Spleen (tissue), 7 donors: ENCODE results near the gene HSPA9.

Experiments
- CTCF ChIP-seq, 11 experiments: fragments of 200-600 bp in 7 of 11; fragments of 450-650 bp in 4 of 11; sonication (generic) in 4 of 11; IDR thresholded peaks in 8 of 11; conservative IDR thresholded peaks in 3 of 11; 1 replicate in 7 of 11; 2 replicates in 4 of 11; pipeline versions ENCODE4 v1.4.0 to v1.8.0; 2016 to 2021; ENCODE audit warnings: antibody characterized with exemption in 11 of 11, inconsistent platforms in 4 of 11, mild to moderate bottlenecking in 1 of 11
- POLR2A ChIP-seq, 3 donors: fragments of 450-650 bp; IDR thresholded peaks; one replicate each; pipeline ENCODE4 v1.5.1; 2017; ENCODE audit warnings: antibody characterized with exemption in 3 of 3, mild to moderate bottlenecking in 1 of 3
- POLR2AphosphoS5 ChIP-seq, 3 donors: sonication (generic); formaldehyde crosslinking; IDR thresholded peaks; one replicate each; pipeline ENCODE4 v1.5.1; 2017; ENCODE audit warnings: antibody characterized with exemption in 3 of 3
- donor health status: DM: no; HTN: no; CAD: no; lungs with moderate emphysema.
- donor health status: DM: no; HTN: no; CAD: no.
- donor health status: DM: no; HTN: no; CAD: no.

- TF ChIP-seq CTCF (IDR thresholded peaks at IDR 0.05 in 8 of 11, conservative IDR thresholded peaks at IDR 0.05 in 3 of 11), result no peak
- no peak for TF ChIP-seq POLR2AphosphoS5 (IDR thresholded peaks at IDR 0.05)
- no peak for TF ChIP-seq POLR2A (IDR thresholded peaks at IDR 0.05)
Observed at GRCh38 chr5:138568061-138568824, 7.0 kb downstream of the HSPA9 start.
